Fibroblast of mammary gland (primary cell): ENCODE data around the gene PABPC1L.
A peak's percentile ranks its signal among the peaks of the same experiment; 100 is the strongest.

Experiments used
- DNase-seq: peaks from one replicate; pipeline ENCODE4 v3.0.0-alpha.2; 2010; ENCODE audit warnings: low read depth
- H3K4me3 ChIP-seq: 2 replicates; pipeline ENCODE4 v1.5.1; 2011; ENCODE audit warnings: low read depth, mild to moderate bottlenecking, low read length, moderate library complexity; ENCODE audit not compliant: control insufficient read depth
- TF ChIP-seq, protein P1 (sequence below): conservative IDR thresholded peaks from 2 replicates; pipeline ENCODE4 v1.5.1; 2011; ENCODE audit warnings: low read depth, low read length, inconsistent platforms; ENCODE audit not compliant: control insufficient read depth, insufficient read depth

PABPC1L gene

DNA sequence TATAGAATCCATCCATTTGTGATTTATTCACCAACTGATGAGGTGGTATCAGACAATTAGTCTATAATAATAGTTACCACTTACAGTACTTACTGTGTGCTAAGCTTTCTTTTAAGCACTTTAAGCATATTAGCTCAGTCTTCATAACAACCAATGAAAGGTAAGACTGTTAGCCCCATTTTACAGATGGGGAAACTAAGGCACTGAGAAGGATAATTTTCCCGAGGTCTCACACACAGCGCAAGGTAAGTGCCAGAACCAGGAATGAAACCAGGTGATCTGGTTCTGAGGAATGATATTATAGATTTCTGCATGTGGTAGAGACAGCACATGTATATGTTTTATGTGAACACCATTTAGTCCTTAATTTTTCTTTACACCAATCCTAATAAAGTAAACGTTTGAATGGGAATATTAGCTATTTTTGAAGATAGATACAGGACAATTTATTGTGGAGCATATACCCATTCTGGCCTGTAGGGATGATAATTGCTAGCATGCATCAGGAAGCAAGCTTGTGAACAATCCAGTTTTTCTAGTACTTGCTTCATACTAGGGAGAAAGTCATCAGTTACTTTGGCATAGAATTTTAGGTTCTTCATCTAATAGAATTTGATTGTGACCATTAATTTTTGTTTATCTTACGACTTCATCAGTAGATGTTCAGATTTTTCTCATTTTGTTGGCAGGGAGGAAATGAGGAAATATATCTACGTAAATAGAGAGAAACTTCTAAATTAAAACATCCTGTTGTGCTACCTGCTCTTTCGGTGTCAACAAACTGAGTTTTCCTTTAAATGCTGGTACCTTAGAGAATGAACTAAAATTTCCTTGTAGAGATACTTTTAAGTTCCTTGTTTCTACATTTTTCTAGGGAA is 21.4 kb upstream of the PABPC1L start:
- H3K4me3 ChIP-seq = no peak overlapping the region
- TF ChIP-seq, protein P1, sequence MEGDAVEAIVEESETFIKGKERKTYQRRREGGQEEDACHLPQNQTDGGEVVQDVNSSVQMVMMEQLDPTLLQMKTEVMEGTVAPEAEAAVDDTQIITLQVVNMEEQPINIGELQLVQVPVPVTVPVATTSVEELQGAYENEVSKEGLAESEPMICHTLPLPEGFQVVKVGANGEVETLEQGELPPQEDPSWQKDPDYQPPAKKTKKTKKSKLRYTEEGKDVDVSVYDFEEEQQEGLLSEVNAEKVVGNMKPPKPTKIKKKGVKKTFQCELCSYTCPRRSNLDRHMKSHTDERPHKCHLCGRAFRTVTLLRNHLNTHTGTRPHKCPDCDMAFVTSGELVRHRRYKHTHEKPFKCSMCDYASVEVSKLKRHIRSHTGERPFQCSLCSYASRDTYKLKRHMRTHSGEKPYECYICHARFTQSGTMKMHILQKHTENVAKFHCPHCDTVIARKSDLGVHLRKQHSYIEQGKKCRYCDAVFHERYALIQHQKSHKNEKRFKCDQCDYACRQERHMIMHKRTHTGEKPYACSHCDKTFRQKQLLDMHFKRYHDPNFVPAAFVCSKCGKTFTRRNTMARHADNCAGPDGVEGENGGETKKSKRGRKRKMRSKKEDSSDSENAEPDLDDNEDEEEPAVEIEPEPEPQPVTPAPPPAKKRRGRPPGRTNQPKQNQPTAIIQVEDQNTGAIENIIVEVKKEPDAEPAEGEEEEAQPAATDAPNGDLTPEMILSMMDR = peak; percentile 40
- peak; percentile 38 for DNase-seq

DNA sequence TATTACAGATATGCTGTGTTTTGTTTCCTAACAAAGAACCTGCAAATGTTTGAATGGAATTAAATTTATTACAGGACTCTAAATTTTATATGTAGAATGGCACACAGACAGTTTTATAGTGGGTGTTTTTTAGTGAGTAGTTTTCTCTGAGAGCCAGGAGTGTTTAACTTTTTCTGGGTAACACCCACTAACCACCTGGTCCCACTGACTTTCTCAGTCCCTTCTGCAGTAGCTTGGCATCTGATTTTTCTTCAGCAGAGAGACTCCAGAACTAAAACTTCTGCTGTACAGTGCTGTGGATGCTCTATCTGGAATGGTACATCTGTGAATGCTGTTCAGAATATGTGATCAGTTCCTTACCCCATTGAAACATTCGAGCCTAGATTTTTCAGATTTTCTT is 18.0 kb upstream of the PABPC1L start:
- TF ChIP-seq, protein P1 = no peak
- no peak overlapping the region for H3K4me3 ChIP-seq
- no peak for DNase-seq

DNA sequence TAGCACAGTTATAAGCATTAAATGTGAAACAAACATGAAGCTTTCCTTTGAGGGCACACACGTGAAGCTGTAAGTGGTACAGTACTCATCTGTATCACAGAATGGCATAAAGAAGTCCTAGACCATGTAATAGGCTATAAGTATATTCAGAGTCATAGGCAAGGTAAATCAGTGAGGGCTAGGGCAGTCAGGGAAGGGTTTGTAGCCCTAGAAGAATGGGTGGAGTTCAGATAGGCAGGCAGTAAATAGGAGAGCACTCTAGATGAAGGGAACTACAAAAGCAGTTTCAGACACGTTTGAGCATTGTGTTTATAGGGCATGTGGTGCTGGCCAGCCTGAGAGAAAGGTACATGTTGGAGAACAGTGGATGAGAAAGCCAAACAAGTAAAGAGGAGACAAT is 14.9 kb upstream of the PABPC1L start:
- no peak overlapping the region for H3K4me3 ChIP-seq
- TF ChIP-seq, protein P1 = no peak
- no peak for DNase-seq

DNA sequence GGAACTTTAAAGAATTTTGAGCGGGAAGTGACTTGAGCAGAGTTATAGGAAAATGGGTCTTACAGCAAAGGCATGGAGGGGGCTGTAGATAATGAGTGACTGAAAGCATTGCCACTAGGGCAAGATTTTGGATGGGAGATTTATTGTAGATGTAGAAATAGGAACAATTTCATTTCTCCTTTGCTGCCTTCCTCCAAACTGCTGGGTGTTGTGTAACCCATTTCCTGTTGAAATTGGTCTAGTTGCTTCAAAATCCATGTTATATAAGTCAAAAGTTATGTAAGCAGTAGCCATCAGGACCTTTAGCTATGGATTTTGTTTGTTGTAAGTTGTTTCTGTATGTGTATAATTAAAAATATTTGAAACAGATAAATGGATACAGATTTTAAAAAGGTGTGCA is 13.3 kb upstream of the PABPC1L start:
- TF ChIP-seq, protein P1 = no peak
- no peak for DNase-seq
- H3K4me3 ChIP-seq = no peak overlapping the region

DNA sequence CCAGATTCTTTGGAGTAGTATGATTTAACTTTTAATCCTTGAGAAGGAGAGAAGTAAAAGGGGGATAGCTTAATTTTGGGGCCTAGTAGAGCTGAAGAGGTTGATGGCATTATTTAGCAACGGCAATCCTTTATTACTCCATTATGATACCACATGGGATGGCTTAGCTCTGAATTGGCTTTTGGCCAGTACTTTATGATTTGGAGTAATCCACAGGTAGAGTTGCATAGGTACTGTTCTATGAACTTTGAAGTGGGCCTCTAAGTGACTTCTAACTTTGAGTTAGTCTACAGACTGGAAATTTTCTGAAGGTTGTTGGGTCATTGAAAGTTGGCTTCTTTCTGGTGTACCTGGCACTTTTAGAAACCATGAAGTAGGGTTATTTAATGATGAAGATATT is 12.7 kb upstream of the PABPC1L start:
- DNase-seq = no peak
- H3K4me3 ChIP-seq = no peak overlapping the region
- TF ChIP-seq, protein P1 = no peak

DNA sequence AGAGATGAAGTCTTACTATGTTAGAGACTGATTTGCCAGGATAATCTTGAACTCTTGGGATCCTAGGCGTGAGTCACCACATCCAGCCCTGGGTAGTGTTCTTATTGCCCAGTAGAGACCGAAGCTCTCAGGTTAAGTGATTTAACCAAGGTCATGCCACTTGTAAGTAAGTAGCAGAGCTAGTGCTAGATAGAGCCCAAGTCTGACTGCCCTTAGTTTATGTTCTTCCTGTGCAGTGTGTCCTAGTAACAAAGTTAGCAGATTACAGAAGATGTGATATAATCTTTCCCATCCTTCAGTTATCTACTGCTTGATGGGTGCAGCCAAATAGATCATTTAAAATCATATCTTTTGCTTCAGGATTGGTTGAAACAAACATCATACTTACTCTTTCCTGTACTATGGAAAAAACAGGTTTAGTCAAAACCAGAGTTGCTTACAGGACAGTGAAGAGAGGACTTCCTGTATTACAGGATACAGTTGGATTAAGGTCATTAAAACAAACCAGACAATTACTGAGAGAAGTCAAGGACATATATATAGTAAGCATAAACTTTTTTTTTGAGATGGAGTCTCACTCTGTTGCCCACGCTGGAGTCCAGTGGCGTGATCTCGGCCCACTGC is 9.5 kb upstream of the PABPC1L start:
- DNase-seq = no peak
- TF ChIP-seq, protein P1 = no peak
- H3K4me3 ChIP-seq = no peak overlapping the region
